Mesendoderm (in vitro differentiated cells): Measurements from ENCODE around the gene TNFSF11.

Experiments
- DNase-seq: peaks from one replicate; pipeline ENCODE4 v3.0.0; 2013
- H2AK5ac ChIP-seq: 2 replicates; pipeline ENCODE4 v1.6.1; 2013; ENCODE audit warnings: low read length, inconsistent platforms
- H2BK120ac ChIP-seq: 2 replicates; pipeline ENCODE4 v1.6.1; 2013; ENCODE audit warnings: low read depth, mild to moderate bottlenecking, low read length, moderate library complexity, mixed read lengths
- H2BK15ac ChIP-seq: replicated peaks from 2 replicates; pipeline ENCODE4 v1.6.1; 2013; ENCODE audit warnings: low read depth, mild to moderate bottlenecking, moderate library complexity
- H2BK5ac ChIP-seq: 2 replicates; pipeline ENCODE4 v1.6.1; 2013; ENCODE audit warnings: low read length, inconsistent platforms
- H3K18ac ChIP-seq: 2 replicates; pipeline ENCODE4 v1.6.1; 2013; ENCODE audit warnings: mild to moderate bottlenecking, low read length, mixed read lengths
- H3K23ac ChIP-seq: one replicate; pipeline ENCODE4 v1.6.1; 2013; ENCODE audit warnings: low read length
- H3K27ac ChIP-seq: 2 replicates; pipeline ENCODE4 v1.5.1; 2013; ENCODE audit warnings: low read depth, mild to moderate bottlenecking, inconsistent platforms, low read length, moderate library complexity
- H3K27me3 ChIP-seq: 2 replicates; pipeline ENCODE4 v1.6.1; 2013; ENCODE audit warnings: low read length, control low read depth, mild to moderate bottlenecking, inconsistent platforms; ENCODE audit not compliant: insufficient read depth, poor library complexity
- H3K36me3 ChIP-seq: 2 replicates; pipeline ENCODE4 v1.6.1; 2013; ENCODE audit warnings: low read length, inconsistent platforms; ENCODE audit not compliant: control insufficient read depth, insufficient read depth
- H3K4ac ChIP-seq: one replicate; pipeline ENCODE4 v1.6.1; 2013; ENCODE audit warnings: low read depth, mild to moderate bottlenecking, low read length, moderate library complexity
- H3K4me1 ChIP-seq: 2 replicates; pipeline ENCODE4 v1.6.1; 2013; ENCODE audit warnings: low read depth, low read length, inconsistent platforms; ENCODE audit not compliant: control insufficient read depth
- H3K4me2 ChIP-seq: 2 replicates; pipeline ENCODE4 v1.6.1; 2013; ENCODE audit warnings: low read length
- H3K4me3 ChIP-seq: 2 replicates; pipeline ENCODE4 v1.5.1; 2013; ENCODE audit warnings: mild to moderate bottlenecking, low read length
- H3K56ac ChIP-seq: one replicate; pipeline ENCODE4 v1.6.1; 2013; ENCODE audit warnings: low read length
- H3K79me1 ChIP-seq: 2 replicates; pipeline ENCODE4 v1.6.1; 2013; ENCODE audit warnings: low read length, inconsistent platforms
- H3K79me2 ChIP-seq: 2 replicates; pipeline ENCODE4 v1.6.1; 2013; ENCODE audit warnings: mild to moderate bottlenecking, low read length; ENCODE audit not compliant: control insufficient read depth, insufficient read depth
- H3K9ac ChIP-seq: 2 replicates; pipeline ENCODE4 v1.6.1; 2013; ENCODE audit warnings: low read length, inconsistent platforms
- H4K5ac ChIP-seq: one replicate; pipeline ENCODE4 v1.6.1; 2013; ENCODE audit warnings: low read length
- H4K8ac ChIP-seq: one replicate; pipeline ENCODE4 v1.6.1; 2013; ENCODE audit warnings: low read depth, mild to moderate bottlenecking, control low read depth, low read length, moderate library complexity
- WGBS: extraction: QIAGEN DNeasy Blood & Tissue Kit; methylation state at CpG from one replicate; pipeline ENCODE4 v1.1.7; 2013; ENCODE audit warnings: low lambda C conversion rate, missing lambda C conversion rate; ENCODE audit not compliant: insufficient coverage; ENCODE audit errors: extremely low coverage; 5-methylcytosine and 5-hydroxymethylcytosine counted together

The TNFSF11 gene

DNA sequence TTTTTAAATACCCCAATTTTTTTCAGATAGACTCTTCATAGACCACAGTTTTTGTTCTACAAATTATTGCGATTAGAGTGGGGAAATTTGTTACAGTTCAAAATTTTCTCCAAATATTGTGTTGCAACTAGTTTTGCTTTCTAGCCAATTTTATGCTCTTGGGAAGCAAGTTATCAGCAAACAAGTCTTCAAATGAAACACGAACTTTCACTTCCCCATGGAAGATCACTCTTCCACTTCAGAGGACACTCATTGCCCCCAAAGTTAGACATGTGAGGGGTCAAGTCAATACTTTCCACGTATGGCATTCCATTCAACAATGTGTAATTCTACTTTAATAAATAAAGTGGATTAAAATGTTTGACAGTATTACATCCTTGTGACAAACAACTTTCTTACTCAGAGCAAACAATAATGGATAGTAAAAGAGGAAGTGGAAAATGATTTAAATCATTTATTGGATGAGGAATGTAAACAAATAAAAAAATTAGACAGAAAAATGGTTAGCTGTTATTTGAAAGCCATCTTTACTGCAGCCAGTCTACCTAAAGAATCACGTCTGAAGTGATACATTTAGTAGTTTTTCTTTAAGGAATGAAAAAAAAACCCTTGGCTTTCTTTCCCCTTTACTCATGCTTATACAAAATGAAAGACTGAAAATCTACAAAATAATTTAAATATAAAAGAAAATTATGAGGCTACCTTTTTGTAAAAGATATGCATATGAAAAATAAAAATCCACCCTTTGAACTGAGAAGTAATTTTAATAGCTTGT, 41.2 kb upstream of the TNFSF11 start:
- no peaks in the 10 kb centered on the region for H3K27me3 ChIP-seq
- no peak overlapping the region for H3K9ac ChIP-seq
- H4K8ac ChIP-seq = no peak overlapping the region
- no peak overlapping the region for H3K18ac ChIP-seq
- H4K5ac ChIP-seq = no peak overlapping the region
- H3K23ac ChIP-seq = no peak overlapping the region
- no peak overlapping the region for H2AK5ac ChIP-seq
- no peaks in the 10 kb centered on the region for H3K4me1 ChIP-seq
- no peak overlapping the region for H3K56ac ChIP-seq
- no peak overlapping the region for H3K4ac ChIP-seq
- no peak for DNase-seq
- H3K4me2 ChIP-seq = no peak overlapping the region
- no peak overlapping the region for H2BK15ac ChIP-seq
- no peak overlapping the region for H2BK120ac ChIP-seq
- H3K36me3 ChIP-seq = no peaks in the 10 kb centered on the region
- H3K27ac ChIP-seq = no peak overlapping the region
- WGBS = no CpG with 5 or more reads among the region's 4 CpGs
- no peak overlapping the region for H3K4me3 ChIP-seq
- H3K79me1 ChIP-seq = no peaks in the 10 kb centered on the region
- no peaks in the 10 kb centered on the region for H3K79me2 ChIP-seq
- no peak overlapping the region for H2BK5ac ChIP-seq

GRCh38 chr13:42533336-42533591, 40.7 kb upstream of the TNFSF11 start:
- Histone ChIP-seq H3K56ac (no peak overlapping the region), H2BK15ac (no peak overlapping the region), H3K27me3 (no peaks in the 10 kb centered on the region), H3K23ac (no peak overlapping the region), H2BK5ac (no peak overlapping the region), H3K27ac (no peak overlapping the region), H3K4me3 (no peak overlapping the region), H3K79me2 (no peaks in the 10 kb centered on the region), H3K4me1 (no peaks in the 10 kb centered on the region), H3K18ac (no peak overlapping the region), H3K36me3 (no peaks in the 10 kb centered on the region), H4K5ac (no peak overlapping the region), H4K8ac (no peak overlapping the region), H3K9ac (no peak overlapping the region), H3K4ac (no peak overlapping the region), H2BK120ac (no peak overlapping the region), H3K4me2 (no peak overlapping the region), H2AK5ac (no peak overlapping the region), H3K79me1 (no peaks in the 10 kb centered on the region)
- no peak for DNase-seq
- no CpG with 5 or more reads among the region's 1 CpG for WGBS

DNA sequence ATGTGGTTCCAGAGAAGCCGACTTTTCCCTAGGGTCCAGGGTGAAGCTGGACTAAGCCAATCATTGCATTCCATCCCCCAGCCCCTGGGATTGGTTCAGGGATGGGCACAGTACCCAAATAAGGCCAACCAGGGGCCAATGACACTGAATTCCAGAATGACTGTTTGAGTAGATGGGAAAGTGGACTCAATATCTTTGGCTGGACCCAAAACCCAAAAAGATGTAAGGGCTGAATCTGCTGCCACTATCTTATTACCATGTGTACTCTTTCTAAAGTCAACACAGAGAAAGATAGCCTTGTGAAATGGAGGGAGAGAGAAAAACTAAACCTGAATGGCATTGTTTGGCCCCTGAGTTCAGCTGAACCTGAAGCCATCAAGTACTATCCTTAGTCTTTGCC, 39.2 kb upstream of the TNFSF11 start:
- DNase-seq = no peak
- Histone ChIP-seq H4K8ac (no peak overlapping the region), H3K27me3 (no peaks in the 10 kb centered on the region), H3K9ac (no peak overlapping the region), H3K4me1 (no peaks in the 10 kb centered on the region), H2BK5ac (no peak overlapping the region), H3K79me1 (no peaks in the 10 kb centered on the region), H2AK5ac (no peak overlapping the region), H3K4me2 (no peak overlapping the region), H3K79me2 (no peaks in the 10 kb centered on the region), H3K23ac (no peak overlapping the region), H2BK120ac (no peak overlapping the region), H3K4me3 (no peak overlapping the region), H3K56ac (no peak overlapping the region), H3K27ac (no peak overlapping the region), H4K5ac (no peak overlapping the region), H3K18ac (no peak overlapping the region), H3K36me3 (no peaks in the 10 kb centered on the region), H3K4ac (no peak overlapping the region), H2BK15ac (no peak overlapping the region)
- no CpG with 5 or more reads among the region's 1 CpG for WGBS

- DNase-seq = no peak
- Histone ChIP-seq H3K18ac (no peak overlapping the region), H3K36me3 (no peaks in the 10 kb centered on the region), H3K4me1 (no peaks in the 10 kb centered on the region), H2BK15ac (no peak overlapping the region), H2AK5ac (no peak overlapping the region), H3K79me2 (no peaks in the 10 kb centered on the region), H3K56ac (no peak overlapping the region), H3K4me3 (no peak overlapping the region), H2BK5ac (no peak overlapping the region), H4K8ac (no peak overlapping the region), H3K9ac (no peak overlapping the region), H3K4me2 (no peak overlapping the region), H2BK120ac (no peak overlapping the region), H3K79me1 (no peaks in the 10 kb centered on the region), H3K23ac (no peak overlapping the region), H3K27me3 (no peaks in the 10 kb centered on the region), H3K27ac (no peak overlapping the region), H4K5ac (no peak overlapping the region), H3K4ac (no peak overlapping the region)
- WGBS = no CpG with 5 or more reads among the region's 2 CpGs
These were observed 35.0 kb upstream of the TNFSF11 start for GRCh38 chr13:42538996-42539395.

GRCh38 chr13:42539670-42540069, 34.3 kb upstream of the TNFSF11 start:
- Histone ChIP-seq H2AK5ac (no peak overlapping the region), H4K5ac (no peak overlapping the region), H2BK120ac (no peak overlapping the region), H3K4ac (no peak overlapping the region), H3K4me2 (no peak overlapping the region), H2BK5ac (no peak overlapping the region), H4K8ac (no peak overlapping the region), H3K4me1 (no peaks in the 10 kb centered on the region), H3K23ac (no peak overlapping the region), H3K27me3 (no peaks in the 10 kb centered on the region), H3K18ac (no peak overlapping the region), H3K27ac (no peak overlapping the region), H3K79me1 (no peaks in the 10 kb centered on the region), H3K79me2 (no peaks in the 10 kb centered on the region), H3K4me3 (no peak overlapping the region), H2BK15ac (no peak overlapping the region), H3K9ac (no peak overlapping the region), H3K36me3 (no peaks in the 10 kb centered on the region), H3K56ac (no peak overlapping the region)
- DNase-seq = peak; percentile 46
- WGBS = no CpG with 5 or more reads among the region's 7 CpGs

DNA sequence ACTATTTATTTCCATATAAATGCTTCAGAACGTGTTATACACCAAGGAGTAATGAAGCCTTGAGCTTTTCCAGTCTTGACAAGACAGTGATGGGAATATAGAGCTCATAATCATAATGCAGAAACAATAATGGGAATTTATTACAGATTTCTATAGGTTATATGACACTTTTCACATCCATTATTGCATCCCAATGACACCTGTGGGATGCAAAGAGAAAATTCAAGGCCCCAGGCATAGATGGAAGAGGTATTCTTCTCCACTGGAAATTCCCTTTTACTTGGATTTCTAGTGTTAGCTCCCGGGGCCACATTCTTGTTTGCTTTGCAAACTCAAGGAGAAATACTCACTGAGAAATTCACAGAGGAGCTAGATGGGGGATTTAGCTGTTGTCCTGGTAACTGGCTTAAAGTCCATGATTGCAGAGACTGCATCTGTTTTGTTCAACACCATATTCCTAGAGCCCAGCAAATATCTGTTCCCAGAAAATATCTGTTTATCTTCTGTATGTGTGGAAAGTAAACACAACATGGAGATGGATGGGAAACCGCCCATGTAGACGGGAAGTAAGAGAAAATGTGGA, 30.6 kb upstream of the TNFSF11 start:
- H3K4me3 ChIP-seq = no peak overlapping the region
- H2AK5ac ChIP-seq = no peak overlapping the region
- H3K18ac ChIP-seq = no peak overlapping the region
- no CpG with 5 or more reads among the region's 4 CpGs for WGBS
- no peak overlapping the region for H2BK120ac ChIP-seq
- no peak for DNase-seq
- H3K27ac ChIP-seq = no peak overlapping the region
- no peaks in the 10 kb centered on the region for H3K79me2 ChIP-seq
- H3K79me1 ChIP-seq = no peaks in the 10 kb centered on the region
- H3K27me3 ChIP-seq = no peaks in the 10 kb centered on the region
- H4K5ac ChIP-seq = no peak overlapping the region
- H2BK5ac ChIP-seq = no peak overlapping the region
- no peak overlapping the region for H3K4me2 ChIP-seq
- H3K23ac ChIP-seq = no peak overlapping the region
- H2BK15ac ChIP-seq = no peak overlapping the region
- no peak overlapping the region for H3K56ac ChIP-seq
- no peak overlapping the region for H3K9ac ChIP-seq
- H3K4ac ChIP-seq = no peak overlapping the region
- no peak overlapping the region for H4K8ac ChIP-seq
- H3K4me1 ChIP-seq = no peaks in the 10 kb centered on the region
- no peaks in the 10 kb centered on the region for H3K36me3 ChIP-seq
